Astrocyte of the hippocampus (primary cell): ENCODE measurements around the gene ZCCHC18.
A peak's percentile ranks its signal among the peaks of the same experiment; 100 is the strongest.
"Not testable (repeated sequence)": the region's sequence is repeated elsewhere in the genome, so short reads cannot be mapped to it uniquely, and the experiment has no call there.

Experiments
- DNase-seq: peaks from one replicate; pipeline ENCODE4 v3.0.0; 2011; ENCODE audit warnings: low read depth, low spot score

The ZCCHC18 gene

DNA sequence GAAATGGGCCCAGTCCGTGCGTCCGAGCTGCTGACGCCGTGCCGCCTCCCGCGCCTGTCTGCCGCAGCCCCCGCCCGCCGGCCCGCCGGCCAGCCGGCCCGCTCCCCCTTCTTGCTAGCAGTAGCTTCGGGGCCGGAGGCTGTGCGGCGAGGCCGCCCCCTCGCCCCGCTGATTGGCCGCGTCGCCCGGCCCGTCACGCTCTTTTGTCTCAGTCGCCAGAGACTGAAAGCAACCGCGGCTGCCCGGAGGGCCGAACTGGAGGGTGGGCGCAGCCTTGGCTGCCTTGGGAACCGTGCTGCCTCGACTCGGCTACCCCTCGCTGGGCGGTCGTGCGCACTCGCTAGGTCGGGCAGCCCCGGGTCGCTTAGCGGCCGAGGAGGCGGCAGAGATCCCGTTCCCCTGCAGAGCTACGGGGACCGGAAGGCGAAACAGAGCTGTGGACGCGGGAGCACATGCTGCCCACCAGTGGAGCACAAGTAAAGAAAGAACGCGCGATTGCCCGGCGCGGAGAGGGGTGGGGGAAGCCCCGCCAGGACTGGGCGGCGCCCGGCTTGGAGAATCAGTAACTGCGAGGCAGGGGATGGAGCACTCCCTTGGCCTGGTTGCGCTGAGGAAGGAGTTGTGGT lies at the start of gene ZCCHC18:
ZCCHC18 (plus strand) TSS at position 198 of the 626 bp plus-strand sequence. CDS start 1,589 bp downstream, outside the sequence.
- DNase-seq = peak; percentile 87

DNA sequence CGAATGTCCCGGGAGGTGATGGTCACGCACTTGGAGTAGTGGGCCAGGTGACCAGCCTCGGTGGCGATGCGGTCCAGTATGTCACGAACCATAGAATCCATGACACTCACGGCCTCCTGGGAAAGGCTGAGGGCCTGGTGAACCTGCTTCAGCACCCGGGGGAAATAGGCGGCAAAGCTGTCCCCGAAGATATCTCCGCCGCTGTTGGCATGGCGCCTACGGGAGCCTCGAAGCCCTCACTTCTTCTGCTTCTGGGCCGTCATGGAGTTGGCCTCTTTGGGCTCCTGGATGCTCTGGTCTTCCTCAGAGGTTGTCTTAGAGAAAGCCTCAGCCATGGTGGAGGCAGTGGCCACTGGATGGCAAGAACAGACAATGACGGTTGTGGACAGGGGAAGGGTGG lies 49.7 kb upstream of the ZCCHC18 start:
- DNase-seq = not testable (repeated sequence)

DNA sequence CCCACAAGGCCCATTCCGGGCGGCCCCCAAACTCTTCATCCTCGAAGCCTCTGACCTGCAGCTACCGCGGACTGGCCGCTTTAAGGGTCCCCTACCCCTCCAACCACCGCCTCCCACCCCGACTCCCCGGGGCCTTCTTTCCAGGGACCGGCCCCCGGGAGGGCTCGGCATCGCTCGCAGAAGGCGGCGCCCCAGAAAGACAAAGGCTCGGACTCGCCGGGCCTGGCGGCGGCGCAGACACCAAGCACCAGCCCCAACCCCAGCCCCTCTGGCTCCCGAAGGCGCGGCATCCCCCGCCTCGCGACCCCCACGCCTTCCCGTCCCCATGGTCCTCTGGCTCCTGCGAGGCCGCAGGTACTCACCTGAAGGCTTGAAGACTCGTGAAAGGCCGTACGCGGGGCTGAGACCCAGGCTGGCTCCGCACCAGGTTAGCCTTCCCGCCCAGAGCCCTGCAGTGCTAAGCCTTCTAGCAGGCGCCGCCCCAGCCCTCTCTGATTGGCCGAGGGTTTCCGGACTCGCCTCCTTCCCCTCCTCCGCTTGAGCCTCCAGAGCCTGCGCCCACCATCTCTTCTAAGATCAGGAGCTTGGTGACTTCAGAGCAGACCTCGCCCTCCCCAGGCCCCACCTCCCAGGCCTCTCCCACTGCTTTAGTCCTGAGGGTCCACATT lies 36.4 kb upstream of the ZCCHC18 start, which contains the start of gene TMSB15C:
TMSB15C (minus strand) TSS at position 459 of the 668 bp plus-strand sequence.
- DNase-seq = not testable (repeated sequence)

DNA sequence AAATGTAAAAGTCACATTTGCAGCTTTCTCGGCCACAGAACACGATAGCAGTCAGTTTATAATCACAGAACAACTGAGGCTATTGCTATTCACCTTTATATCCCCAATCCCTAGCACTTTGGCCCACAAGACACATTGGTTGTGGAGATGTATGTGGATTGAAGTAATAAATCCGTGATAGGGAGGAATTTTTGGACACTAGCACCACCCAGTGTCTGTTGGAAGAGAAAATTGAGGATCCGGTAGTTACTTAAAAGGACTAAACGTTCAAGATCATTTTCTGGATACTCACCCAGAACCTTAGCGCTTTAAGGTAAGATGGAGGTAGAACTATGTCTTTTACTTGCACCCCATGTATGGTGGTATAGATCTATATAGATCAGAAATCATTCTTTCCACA lies 34.5 kb upstream of the ZCCHC18 start:
- DNase-seq = not testable (repeated sequence)

DNA sequence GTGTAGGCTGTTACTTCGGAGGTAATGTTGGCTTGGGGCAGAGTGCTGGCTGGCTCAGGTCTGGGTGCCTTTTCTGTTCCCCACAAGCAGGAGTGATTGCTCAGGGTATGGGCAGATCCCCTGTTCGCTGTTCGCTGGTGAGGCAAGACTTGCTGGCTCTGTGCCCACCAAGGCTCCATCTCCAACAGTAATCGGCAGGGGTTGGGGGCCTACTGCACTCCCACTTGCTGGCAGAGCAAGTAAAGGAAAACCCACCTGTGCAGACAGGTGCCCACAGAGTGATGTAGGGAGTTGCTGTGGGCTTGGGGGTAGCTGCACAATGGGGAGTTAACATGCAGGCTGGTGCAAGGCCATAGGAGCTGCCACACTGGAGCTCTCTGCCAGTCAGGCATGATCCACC lies 28.3 kb upstream of the ZCCHC18 start:
- no peak for DNase-seq

DNA sequence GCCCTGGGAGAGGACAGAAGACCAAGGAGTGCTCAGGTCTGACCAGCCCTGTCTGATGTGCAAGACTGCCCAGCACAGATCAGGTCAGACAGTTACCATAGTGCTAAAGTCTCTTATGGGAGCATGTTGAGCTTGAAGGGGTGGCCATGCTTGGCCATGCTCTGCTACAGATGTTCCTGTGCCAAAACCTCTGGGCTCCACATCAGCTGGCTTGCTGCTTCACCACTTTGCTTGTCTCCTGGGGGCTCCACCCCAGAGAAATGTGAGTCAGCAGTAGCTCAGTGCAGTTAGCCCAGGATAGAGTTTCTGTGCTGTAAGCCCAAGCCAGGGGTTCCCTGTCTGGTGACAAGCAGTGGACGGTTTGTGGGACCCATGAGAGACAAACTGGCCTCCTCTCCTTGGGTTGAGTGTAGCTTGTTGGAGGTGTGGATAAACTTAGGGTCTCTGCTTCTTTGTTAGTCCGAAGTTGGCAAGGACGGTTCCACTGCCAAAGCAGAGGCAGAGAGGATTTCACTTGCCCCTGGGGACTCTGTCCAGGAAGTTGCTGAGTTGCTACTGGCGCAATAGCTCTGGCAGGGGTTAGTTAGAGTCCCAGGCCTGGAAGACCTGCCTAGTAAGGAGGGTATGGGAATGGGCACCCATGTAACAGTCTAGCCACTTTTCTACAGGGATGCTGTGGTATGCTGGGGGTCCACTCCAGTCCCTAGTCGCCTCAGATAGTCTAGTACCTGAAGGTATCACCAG lies 27.6 kb upstream of the ZCCHC18 start:
- no peak for DNase-seq

DNA sequence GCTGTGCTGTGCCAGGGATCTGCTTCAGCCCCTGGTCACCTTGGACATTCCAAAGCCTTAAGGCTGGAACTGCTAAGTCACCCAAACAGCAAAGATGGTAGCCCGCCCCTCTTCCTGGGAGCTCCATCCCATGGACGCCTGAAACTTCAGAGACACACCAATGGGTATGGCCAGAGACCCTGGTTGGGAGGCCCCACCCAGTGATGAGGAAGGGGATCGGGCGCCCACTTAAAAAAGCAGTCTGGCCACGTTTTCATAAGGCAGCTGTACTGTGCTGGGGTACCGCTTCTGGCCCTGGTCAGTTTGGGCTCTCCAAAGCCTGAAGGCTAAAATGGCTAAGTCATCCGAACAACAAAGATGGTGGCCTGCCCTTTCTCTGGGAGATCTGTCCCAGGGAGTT lies 26.8 kb upstream of the ZCCHC18 start:
- no peak for DNase-seq

DNA sequence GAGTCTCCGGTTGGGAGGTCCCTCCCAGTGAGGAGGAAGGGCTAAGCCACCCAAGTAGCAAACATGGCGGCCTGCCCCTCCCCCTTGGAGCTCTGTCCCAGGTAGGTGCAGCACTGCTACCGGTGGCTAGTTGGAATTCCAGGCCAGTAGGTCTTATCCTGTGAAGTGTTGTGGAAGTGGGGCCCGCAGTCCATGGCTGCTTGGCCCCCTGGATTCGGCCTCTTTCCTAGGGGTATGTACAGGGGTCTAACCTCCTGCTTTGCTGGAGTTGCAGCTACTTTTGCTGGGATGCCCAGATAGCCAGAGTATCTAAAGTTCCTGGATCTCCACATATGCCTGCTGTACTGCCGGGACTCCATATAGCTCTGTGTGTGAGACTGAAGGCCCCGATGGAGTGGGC lies 26.4 kb upstream of the ZCCHC18 start:
- no peak for DNase-seq

DNA sequence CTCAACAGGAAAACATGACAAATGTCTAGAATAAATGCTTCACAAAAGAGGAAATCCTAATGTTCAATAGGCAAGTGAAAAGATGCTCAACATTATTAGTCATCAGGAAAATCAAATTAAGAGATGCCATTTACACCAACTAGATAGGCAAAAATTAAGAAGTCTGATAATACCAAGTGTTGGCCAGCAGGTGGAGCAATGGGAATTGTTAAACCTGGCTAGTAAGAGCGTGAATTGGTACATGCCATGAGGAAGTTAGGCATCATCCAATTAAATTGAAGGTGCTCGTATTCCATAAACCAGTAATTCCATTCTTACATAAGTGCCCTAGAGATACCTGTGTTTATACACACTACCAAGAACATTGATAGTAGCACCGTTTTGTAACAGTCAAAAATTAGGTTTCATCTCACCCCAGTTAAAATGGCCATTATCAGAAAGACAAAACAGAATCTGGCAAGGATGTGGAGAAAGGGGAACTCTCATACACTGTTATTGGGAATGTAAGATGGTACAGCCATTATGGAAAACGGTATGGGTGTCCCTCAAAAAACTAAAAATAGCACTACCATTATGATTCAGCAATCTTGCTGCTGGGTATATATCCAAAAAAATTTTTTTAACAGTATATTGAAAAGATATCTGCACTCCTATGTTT lies 14.0 kb upstream of the ZCCHC18 start:
- peak; percentile 76 for DNase-seq

DNA sequence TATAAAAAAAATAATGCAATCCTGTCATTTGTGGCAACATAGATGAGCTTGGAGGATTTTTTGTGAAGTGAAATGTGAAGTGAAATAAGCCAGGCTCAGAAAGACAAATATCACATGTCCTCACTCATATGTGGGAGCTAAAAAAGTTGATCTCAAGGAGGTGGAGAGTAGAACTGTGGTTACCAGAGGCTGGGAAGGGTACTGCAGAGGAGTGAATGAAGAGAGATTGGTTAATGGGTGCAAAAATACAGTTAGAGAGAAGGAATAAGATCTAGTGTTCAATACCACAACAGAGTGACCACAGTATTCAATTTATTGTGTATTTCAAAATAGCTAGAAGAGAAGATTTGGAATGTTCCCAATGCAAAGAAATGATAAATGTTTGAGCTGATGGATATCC lies 13.4 kb upstream of the ZCCHC18 start:
- no peak for DNase-seq

DNA sequence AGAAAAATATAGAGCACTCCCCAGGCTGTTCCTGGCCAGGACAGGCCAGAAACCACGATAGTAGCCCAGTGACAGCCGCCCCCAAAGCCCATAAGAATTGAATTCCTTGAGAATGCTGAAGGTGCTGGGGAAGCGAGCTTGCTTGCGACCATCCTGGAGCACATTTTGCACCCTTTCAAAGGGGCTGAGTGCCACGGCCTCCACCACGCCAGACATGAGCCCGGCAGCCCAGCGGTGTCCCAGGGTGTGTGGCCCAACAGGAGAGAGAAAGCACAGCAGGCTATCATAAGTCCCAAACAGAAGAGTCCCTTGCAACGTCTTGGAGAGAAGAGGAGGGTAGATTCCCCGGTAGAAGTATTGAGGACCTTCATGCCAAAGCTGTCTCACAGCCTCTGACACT lies 7.6 kb upstream of the ZCCHC18 start:
- DNase-seq = no peak

DNA sequence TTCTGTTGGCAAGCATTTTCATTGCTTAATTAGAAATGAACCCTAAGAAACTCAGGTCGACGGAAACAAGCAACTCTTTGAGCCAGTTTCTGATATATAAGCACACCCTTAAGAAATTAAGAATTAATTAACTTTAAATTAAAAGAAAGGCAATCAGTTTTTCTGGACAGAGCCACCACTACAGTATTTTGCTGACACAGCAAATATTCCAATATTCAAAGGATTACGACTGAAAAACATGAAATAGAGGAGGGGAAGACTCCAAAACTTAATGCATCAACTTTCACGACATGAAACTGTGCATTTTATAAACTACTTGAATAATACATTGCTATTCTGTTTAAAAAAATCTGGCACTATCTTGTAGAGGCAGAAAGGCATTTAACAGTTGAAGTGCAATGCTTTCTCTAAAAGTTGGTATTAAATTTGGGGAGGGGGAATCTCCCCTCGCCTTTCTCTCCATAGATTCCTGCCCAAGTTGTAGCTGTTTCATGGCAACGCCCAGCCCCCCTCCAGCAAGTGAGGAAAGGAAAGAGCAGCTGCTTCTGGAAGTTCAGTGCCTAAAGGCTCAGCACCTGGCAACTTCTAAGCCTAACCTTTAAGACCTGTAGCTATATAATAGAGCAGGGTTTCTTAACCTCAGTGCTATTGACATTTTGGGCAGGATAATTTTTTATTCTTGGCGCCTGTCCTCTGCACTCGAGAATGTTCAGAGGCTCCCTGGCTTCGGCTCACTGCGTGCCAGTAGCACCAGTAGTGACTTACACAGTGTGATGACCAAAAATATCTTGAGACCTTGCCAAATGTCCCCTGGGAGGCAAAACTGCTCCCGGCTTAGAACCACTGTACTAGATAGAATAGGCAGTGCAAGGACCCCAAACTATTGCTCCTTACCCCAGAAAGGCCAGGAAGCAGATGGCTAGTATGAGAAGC lies 6.7 kb upstream of the ZCCHC18 start:
- peak; percentile 36 for DNase-seq

DNA sequence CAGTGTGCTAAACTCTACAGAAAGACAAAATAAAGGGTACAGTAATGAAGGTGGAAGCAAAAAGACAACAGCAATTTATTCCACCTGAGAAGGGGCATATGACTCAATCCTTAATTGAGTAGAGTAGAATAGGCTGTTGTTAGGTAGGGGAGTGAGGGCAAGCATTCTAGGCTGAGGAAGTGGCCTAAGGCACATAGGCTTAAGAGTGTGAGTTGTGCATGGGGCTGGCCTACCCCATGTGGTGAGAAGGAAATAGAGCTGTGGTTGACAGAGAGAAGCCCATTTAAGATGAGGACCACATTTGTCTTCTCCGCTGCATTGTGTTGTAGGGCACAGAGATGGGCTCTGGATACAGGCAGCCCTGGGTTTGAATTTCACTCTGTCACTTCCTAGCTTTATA lies 3.4 kb upstream of the ZCCHC18 start:
- no peak for DNase-seq

DNA sequence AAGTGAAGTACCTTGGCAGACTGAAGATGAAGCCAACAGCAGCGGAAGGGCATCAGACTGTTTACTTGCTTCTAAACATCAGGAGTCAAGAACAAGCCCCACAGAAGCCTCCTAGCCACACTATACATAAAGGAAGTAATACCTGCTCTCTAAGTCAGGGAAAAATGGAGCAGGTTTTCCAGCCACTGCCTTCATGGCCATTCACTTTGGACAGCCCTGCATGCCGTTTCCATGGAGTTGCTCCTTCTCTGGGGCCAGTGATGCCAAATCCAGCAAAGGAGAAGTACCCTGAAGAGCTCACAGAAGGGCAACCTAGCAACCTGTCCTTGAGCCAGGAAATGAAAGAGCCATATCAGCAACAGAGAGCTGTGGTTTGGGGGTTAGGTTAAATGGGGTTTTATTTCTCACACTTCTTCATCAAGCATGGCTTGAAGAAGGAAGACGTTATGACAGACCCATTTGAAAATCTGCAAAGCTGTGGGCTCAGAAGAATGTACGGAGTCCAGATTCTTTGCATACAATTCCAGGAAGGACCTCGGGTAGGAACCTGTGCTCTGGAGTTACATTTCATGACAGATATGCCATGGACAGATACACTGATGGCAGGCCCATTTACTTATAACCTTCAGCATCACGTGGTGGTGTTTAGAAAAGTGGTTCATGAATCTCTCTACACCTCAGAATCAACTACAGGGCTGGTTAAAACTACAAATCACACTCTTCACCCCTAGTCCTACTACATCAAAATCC lies 1.7 kb upstream of the ZCCHC18 start:
- not testable (repeated sequence) for DNase-seq

DNA sequence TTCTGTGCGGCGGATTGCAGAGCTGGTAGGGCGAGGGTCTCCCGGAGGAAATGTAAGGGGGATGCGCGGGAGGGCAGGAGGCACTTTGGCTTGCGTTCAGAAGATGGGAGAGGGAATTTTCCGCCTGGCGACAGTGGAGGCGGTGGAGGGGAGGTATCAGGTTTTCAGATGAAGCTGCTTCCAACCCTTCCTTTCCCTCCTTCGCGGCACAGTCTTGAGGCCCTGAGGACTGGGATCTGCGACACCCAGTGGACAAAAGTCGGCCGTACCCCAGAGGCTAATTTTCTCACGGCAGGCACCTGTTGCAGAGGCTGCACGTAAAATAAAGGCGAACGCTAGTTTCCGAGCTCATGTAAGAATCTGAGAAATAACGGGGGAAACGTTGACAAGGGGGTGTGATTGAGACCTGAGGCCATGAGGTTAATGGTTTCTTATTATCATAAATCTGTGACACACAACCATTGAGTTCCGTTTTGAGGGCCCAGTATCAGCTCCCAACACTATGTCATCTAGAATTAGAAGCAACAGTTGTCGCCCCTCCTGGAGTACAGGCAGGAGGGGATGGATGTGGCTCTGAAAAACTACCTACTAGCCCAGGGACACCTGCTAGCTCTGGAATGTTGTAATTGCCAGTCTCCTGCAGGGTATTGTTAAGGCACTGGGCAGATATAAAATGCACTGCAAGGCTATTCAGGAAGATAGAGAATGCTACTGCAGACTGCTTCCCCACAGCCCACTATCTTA lies 1.1 kb downstream of the ZCCHC18 start:
- peak; percentile 69 for DNase-seq

DNA sequence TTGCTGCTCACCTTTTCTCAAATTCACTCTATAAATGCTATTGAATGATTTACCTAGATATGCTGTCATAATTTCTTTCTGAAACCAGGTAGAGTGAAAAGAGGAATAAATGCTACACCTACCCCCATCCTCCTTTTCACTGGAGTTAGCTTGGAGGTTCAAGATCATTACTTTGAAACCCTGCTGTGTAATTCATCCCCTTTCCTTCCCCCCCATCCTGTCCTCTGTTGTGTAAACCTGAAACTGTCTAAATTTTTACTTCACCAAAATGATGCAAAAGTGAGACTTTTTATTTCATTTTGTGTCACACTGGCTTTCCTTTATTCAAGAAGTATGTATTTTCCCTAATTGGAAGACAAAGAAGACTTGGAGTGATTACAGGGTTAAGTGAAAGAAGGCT lies 5.4 kb downstream of the ZCCHC18 start:
- DNase-seq = no peak

DNA sequence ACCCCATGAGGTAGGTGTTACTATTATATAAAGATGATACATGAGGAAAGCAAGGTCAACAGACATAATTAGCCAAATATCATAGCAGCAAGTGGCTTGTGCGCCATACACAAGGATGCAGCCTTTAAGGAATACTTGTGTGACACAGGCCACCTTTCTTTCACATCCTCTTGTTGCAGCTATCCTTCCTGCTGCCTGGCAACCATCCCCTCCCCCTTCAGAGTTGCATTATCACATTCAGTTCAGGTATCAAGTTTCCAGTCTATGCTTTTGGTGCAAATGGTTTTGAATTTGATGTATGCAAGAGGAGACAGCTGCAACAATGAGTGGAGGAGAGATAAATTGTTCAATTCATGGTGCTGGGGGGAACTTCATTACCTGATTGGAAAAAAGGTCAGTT lies 6.4 kb downstream of the ZCCHC18 start:
- no peak for DNase-seq

DNA sequence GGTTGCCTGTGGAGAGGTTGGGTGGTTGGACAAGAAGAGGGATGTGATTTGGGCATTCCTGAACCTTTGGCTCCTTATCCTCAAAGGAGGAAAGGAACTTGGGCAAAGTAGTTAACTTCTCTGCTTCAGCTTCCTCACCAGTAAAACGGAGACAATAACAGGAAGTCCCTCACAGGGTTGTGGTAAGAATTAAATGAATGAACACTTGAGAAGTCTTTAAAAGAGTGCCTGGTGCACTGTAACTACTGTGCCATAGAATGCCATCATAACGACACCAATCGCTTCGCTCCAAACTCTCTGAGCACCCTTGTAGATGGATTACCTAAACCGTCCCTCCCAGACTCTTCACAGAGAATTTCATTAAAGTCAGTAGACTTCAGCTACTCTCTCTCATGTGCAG lies 10.5 kb downstream of the ZCCHC18 start:
- DNase-seq = no peak

DNA sequence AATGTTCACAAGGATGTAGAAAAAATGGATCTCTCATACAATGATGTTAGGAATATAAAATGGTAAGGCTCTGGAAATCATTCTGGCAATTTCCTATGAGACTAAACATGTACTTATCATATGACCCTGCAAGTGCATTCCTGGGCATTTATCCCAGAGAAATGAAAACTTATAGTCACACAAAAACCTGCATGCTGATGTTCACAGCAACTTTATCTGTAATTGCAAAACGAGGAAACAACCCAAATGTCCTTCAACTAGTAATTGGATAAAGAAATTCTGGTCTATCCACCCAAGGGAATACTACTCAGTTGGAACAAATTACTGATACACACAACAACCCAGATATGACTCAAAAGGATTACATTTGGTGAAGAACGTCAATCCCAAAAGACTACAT lies 14.5 kb downstream of the ZCCHC18 start:
- DNase-seq = no peak

DNA sequence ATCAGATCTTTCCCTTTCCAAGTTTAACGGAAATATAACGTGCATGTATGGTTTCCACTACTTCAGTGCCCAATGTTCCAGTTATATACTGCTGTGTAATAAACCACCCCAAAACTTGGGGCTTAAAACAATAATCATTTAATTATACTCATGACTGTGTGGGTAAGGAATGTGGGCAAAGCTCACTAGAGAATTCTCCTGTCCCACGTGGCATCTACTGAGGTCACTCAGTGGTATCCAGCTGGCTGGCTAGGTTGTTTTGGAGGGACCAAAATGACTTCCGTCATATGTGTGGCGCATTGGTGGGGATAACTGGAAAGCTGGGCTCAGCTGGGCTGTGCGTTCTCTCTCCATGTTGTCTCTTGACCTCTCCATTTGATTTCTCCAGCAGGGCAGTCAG lies 18.5 kb downstream of the ZCCHC18 start:
- DNase-seq = no peak
